Sciatic nerve (tissue), 2 donors: ENCODE results near the gene RRBP1. TPM values are rescaled to one million over a fixed set of nuclear protein-coding genes. Genes with fewer than 3 reads are reported as not detected.

Source experiments
- ATAC-seq: fragments of 200-7000 bp; cut with Tn5 transposase; one replicate; pipeline ENCODE4 v1.9.1; 2020; ENCODE audit warnings: mild to moderate bottlenecking, moderate library complexity
- DNase-seq: peaks from one replicate; pipeline ENCODE4 v3.0.0-alpha.2; 2020; ENCODE audit warnings: low spot score
- intact Hi-C: fragments of 100-400 bp; cut with DNase I; formaldehyde crosslinking; loops from one replicate; pipeline ENCODE4 v1.14.2; 2022
- total RNA-seq: library from RNA; stranded (reverse); fragmentation: NEBNext Ultra II Directional; extraction: Animal tissue kit (Norgen Biotek cat#: 25700); gene quantifications from one replicate; pipeline ENCODE4 v1.2.1, GENCODE V29; 2021
- donor health status: DM: no; HTN: no; CAD: no.
- donor health status: DM: no; HTN: no; CAD: no.

RRBP1 gene
- total RNA-seq, 1 donor from 2014 or later: 163 TPM

DNA sequence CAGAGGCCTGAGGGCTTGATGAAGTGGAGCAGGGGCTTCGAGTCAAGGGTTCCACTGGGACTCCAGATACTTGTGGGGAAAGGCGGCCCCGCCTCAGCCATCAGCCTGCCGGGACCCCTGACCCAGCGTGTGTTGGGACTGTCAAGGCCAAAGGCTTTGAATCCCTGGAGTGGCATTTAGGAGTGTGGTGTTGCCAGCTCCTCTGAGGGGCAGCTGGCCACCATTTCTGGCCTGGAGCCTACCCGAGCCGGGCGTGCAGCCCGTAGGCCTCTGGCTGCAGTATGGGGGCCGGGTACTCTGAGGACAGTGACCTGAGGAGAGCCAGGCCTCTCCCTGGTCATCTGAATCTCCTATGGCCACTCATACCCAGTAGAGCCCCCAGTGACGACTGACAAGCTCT, 40.0 kb downstream of the RRBP1 start:
- intact Hi-C loops: no loop called here
- ATAC-seq: no peak
- DNase-seq: no peak

DNA sequence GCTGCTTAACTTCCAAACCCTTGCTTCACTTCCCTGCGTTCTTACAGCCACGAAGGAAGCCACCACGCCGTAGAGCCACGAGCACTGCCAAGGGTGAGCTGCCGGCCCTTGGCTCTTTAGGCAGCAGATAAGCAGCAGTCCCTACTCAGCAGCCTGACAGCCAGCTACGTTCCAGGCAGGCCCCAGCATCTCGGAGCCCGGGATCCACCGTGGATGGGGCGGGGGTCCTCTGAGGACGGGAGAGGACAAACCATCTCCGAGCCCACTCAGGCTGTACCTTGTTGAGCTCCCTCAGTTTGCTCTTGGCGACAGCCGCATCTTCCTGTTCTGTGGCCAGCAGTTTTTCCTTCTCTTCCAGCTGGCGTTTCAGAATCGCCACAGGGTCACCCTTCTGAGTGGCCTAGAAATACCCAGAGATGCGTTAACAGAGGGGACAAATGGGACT, 40.5 kb downstream of the RRBP1 start:
- DNase-seq (no peak), ATAC-seq (no peak)
- intact Hi-C loops: no loop called here

DNA sequence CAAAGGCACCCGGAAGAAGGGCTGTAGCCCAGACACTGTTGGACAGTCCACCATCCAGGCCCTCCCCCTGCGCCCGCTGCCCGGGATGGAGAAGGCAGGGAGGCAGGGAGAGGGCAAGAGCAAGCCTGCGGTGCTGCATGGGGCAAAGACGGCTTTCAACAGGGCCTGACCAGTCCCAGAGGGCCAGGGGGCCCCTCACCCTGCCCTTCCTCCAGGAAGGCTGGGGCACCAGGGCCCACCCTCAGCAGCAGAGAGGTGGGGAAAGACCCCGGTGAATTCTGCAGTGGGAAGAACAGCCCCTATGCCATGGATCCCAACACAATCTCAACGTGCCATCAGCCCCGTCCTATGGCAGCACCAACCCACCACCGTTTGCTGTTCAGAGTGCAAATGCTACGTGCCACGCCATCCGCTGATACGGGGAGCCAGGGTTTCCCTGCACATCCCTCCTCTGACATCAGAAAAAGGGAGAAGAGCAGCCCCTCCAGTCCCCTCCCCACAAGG, 41.1 kb downstream of the RRBP1 start:
- intact Hi-C loops: no loop called here
- ATAC-seq (no peak), DNase-seq (no peak)

DNA sequence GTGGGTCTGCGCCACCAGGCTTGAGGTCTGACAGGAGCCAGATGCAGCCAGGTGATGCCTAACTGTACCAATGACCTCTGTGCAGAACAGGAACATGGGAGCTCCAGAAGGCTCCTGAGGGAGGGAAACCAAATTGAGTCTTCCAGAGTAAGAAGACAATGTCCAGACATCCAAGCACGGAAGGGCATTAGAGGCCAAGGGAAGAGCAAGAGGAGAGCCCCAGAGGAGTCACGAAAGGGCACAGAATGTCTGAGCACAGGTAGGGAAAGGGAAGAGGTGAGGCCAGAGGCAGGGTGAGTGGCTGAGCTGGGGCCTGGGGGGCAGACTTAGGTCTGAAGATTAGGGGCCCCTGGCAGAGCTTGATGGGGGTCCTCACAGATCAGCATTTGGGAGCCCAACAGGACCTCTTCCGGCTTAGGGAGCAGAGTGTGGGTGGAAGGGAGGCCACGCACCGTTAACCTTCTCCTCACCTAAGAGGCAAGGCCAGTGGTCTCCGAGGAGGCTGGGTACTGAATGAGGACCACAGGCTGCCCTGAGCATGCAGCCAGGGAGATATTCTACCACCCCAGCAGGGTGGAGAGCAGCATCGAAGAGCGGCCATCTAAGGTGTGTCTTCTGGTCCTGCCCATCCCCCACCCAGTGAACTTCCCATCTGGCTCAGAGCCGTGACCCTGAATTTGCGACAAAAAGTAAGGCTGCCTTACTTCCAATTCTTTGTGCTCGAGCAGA, 41.7 kb downstream of the RRBP1 start:
- ATAC-seq: no peak
- intact Hi-C loops: no loop called here
- no peak for DNase-seq

DNA sequence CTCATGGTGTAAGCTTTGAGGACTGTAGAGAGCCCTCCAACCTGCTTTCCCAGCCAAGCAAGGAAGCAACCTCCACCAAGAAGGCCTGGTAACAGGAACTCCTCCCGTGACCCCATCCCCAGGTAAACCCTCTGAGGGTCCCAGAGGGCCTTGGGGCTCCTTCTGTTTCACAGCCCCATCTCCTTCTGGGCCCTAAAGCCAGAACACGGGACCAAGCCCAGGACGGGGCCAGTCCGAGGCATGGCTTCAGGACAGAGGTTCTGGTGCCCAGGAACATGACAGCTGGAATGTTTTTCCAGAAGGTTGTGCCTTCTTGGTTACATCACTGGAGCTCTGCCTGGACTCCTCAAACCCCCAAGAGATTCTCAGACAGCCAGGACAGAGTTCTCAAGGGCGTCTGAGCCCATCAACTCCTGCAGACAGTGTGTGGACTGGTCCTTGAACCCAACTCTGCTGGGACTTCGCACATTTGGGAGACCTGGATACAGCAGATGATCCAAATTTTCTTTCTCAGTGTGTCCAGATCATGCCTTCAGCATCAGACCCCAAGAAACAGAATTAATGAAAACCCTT, 43.1 kb downstream of the RRBP1 start:
- ATAC-seq (no peak), DNase-seq (no peak)
- intact Hi-C loops: no loop called here

DNA sequence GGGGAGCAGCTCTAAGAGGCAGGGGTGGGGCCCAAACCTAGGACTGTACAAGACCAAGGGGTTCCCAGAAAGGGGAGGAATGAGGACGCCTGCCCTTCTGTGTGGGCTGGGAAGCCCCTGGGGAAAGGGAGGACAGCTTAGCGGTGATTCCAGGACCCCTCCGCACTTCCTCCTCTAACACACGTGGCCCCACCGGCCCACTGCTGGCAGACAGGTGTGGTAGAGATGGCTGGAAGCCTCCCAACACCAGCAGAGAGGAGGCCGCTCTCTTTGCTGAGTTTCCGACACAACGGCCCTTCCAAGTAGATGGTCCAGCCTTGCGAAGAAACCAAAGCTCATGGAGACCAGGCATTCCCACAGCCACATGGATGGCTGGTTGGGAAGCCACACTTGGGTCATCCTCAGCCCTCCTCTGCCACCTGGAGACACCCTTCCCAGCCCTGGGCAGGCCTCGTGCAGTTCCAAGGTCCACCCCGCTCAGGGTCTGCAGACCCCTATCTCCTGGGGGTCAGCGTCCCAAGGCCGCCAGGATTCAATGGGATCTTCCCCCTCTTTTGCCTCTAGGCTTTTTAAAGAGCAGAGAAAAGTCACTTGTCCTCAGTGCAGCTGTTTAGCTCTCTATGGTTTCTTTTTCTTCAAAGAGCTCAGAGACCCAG, 43.9 kb downstream of the RRBP1 start:
- DNase-seq: no peak
- intact Hi-C loops: no loop called here
- no peak for ATAC-seq

DNA sequence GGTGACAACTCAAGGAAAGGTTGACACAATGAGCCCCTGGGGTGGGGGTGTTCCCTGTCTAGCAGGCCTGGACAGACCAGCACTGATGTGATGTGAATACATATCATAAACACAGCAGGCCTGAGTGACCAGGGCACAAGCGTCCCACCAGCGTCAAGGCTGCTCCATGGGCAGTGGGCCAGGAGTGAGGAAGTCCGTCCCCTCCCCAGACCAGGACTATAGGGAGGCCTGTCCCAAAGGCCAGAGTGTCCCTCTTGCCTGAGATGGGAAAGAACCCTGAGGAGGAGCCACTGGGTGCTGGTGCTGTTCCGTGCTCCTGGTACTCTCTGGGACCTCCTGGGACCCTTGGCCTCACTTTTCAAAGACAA, 44.6 kb downstream of the RRBP1 start:
- intact Hi-C loops: no loop called here
- no peak for DNase-seq
- ATAC-seq: no peak

DNA sequence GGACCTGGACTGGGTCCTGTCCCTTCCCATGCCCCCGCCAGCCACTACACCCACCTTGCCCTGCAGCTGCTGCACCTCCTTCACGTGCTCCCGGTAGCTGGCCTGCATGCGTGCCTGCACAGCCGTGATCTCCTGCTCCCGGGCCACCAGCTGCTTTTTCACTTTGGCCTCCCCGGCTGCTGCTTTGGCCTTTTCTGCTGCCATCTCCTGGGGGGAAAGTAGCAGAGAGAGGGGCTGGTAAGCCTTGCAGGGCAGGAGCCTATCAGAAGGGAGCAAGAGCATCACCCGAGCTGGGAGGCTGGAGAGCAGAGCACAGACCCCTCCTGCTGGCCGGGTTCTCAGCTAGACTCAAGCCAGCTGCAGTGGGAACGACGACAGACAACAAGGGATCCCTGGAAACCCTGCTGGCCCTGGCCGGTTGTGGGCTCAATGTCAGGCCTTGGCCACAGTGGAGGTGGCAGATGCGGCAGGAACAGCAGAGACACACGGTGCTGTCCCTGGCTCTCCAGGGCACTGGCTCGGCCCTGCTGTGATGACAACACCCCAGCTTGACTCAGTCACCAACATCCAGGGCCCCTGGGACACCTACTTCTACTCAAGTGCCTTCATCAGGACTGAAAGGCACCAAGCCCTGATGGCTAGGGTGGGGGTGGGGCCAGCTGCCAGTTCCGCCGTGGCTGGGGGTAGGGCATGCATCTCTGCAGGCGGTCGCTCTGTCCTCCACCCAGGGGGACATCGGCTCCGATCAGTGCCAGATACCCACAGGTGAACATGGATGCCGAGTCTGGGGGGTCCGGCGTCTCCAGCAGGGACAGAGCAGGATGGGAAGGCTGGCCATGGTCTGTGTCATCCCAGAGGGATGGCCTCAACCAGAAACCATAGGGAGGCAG, 45.3 kb downstream of the RRBP1 start:
- ATAC-seq (peak; percentile 52), DNase-seq (no peak)
- intact Hi-C loops: no loop called here

DNA sequence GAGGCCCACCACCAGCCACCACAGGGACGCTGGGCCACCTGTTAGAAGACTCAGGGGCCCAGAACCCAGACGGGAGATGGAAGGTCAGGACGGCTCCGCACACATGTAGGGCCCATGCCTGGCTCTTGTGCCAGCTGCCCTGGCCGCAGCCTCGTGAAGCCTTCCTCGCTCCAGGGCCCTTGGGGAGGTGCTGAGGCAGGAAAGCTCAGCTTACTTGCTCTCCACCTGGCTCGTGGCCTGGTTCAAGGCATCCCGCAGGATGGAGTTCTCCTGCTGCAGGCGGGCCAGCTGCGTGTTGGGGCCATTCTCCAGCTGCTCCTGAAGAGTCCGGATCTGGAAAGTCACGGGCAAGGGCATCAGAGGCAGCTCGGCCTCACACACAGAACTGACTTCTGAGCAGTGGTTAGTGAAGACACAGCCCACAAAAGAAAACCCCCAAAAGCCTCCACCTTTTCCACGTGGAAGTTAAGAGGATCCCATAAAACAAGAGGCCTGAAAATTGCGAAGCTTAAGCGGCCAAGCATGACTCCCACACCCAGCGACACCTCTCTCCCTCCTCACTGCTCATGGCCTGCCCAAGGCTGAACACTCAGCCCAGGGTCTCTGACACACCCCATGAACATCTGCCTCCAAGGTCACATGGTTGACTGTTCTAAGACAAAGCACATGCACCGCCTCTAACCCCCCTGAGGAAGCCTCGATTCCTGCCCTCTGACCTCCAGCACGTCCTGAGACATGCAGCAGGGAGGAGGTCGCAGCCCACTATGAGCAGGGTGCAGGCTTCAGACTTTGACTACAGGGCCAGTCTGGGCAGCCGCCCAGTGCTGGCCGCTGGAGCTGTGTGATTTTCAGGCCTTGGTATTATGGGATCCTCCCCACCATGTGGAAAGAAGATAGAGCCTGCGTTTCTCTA, 46.5 kb downstream of the RRBP1 start:
- intact Hi-C loops: no loop called here
- peak; percentile 62 for ATAC-seq
- DNase-seq: no peak

DNA sequence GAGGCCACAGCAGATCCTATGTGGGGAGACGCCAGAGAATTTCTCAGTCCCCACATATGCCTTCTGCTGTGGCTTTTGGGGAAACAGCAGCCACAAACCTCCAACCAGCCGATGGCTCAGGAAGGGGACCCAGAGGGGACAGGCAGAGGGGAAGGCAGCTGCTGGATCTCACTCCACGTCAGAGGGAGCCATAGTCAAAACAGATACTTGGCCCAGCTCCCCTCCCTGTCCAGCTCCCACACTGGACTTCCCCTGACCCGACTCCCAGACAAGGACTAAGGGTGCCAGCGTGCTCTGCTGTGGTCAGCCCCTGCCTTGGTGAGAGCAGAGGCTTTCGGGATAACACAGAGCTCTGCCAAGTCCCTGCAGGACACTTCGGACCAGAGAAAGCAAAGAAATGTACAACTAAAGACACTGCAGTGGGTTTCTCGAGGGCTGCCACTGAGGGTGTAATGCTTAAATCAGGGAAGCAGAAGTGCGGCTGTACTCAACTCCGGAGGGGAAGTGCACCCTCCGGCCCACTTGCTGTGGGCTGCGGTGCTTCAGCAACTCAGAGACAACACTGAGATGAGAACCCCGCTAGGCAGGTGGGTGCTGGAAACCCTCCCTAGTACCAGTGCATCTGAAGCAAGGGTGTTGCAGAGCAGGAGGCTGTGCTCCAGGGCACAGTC, 47.2 kb downstream of the RRBP1 start:
- no peak for DNase-seq
- intact Hi-C loops: no loop called here
- peak; percentile 72 for ATAC-seq

DNA sequence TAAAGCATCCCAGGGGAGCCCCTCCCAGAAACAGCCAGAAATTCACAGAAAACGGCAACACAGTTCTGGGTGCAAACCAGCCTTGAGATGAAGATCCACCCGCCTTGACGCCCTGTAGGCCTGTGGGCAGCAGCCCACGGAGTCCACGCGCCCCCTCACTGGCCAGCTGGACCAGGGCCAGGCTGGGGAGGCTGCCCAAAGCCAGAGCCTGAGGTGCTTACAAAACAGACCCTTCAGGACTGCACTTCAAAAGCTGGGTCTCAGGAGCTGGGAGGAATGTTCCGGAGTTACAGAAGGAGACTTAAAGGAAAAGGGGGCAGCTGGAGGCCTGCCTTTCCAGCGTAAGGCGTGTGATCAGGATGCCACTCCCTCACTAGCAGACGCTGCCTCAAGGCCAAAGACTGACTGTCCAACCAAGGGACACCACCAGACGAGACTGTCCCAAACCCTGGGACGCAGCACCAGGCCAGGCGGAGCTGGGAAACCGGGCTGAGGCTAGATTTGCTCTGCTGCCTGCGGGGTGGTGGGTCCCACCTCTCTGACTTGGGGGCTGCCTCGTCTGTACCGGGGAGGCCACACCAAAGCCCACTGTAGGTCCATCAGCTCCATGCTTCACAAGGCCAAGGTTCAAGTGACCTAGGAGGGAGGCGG, 48.1 kb downstream of the RRBP1 start:
- ATAC-seq: no peak
- DNase-seq: no peak
- intact Hi-C loops: no loop called here

DNA sequence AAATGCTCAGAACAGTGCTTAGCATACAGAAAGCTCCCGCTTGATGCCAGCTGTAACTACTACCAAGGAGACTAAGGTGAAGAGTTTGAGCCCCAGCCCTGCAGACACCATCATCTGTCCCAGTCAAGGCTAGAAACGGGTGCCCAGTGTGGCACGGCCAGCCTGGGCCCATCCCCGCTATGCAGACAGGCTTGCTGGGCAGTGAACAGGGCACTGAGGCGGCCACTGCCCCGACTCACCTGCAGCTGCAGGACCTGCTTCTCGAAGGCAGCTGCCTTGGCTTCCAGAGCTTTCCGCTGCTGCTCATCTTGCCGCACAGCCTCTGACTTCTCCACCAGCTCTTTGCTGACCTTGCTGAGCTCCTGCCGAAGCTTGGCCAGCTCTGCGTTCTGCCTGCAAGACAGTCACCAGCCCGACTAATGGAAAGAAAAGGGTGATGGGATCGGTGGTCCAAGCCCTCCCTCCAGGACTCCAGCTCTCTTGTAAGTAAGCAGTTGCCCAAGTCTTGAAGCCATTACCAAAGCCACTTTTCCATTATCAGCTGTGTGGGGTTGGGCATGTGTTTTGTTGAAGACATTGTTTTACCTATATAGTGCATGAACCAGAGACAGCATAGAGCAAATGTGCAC, 48.7 kb downstream of the RRBP1 start:
- DNase-seq (no peak), ATAC-seq (no peak)
- intact Hi-C loops: no loop called here

DNA sequence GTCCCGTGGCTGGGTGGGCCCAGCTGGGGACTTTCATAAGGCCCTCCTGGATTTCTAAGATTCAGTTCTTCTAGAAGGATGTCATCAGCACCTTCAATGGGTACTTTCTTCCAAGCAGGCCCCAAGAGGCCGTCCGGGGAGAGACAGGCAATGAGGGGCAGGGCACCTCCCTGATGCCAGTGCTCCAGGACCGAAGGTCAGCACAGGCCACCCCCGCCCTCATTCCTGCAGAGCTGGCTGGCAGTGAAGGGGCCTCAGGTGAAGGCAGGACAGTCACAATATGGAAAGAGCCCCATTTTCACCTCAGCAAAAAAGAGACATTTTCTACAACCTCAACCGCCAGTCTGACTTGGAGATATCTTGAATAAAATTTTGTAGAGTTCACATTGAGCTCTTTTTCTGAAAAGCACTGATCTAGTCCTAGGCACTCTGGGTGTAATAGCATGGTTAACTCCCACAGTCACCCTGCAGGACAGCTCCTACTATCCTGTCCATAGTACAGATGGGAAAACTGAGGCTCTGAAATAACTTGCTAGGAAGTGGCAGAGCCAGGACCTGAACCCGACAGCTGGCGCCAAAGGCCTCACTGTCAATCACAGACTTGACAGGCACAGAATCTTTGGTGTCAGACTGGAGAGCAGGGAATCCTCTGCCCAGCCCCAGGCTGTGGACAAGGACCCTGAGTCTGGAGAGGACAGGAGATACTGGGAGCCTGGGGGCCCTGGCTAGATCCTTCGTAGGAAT, 50.3 kb downstream of the RRBP1 start:
- DNase-seq: no peak
- intact Hi-C loops: no loop called here
- no peak for ATAC-seq

DNA sequence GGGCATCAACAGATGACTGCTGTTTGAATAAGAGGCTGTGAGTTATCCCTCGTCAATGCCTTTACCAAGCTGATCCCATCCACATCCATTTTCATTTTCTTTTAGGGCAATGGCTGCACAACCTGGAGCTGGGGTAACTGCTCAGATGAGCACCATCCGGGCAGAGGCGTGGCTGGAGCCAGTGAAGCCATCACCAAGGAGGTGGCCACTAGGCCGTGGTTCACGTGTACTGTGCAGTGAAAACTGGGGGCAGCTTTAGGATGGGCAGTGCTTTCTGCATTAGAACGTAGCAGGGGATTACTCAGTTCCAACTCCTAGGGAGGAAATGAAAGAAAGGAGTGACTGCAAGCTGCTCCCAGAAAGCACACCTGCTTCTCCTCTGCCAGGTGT, 51.2 kb downstream of the RRBP1 start:
- intact Hi-C loops: no loop called here
- DNase-seq: no peak
- ATAC-seq: no peak

DNA sequence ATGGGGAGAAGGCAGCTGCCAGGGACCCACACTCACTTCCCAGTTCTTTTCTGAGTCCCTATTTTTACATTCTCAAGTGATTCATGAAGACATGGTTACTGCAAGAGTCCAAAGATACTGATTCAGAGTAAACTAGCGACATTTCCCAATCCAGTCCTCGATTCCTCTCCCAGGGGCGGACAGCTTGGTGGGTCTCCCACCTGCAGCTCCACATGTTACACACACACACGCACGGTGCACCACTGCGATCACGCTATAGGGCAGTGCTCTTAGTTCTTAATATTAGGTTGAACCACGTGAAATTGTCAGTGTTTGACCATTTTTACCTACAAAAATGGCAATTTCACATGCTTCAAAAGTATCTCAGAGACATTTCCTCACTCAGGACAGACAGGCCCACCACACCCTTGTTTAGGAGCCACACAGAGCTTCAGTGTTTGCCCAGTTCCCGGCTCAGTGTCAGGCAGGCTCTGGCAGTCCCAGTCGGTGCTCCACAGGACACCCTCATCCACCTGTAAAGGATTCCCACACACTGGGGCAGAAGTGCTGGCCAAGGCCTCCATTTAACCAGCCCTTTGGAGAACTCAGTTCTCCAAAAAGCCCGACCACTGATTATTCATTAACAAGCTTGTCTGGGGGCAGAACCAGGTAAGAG, 51.8 kb downstream of the RRBP1 start:
- DNase-seq: no peak
- ATAC-seq: no peak
- intact Hi-C loops: no loop called here

DNA sequence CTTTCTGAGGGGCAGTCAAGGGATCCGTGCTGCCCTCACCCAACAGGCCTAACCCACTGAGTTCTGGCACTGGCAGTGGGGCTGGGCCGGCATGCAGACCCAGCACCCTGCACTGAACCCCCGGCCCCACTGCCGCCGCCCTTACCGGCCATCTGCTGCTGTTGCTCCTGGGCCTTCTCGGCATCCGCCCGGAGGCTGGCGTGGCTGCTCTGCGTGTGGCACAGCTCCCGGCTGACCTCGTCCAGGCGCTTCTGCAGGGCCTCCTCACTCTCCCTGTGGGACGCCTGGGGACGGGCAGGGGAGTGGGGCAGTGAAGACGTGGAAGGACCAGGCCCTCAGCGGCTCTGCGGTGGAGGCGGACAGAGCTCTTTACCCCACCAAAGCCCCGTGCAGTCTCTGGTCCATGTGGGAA, 52.4 kb downstream of the RRBP1 start:
- ATAC-seq: no peak
- no peak for DNase-seq
- intact Hi-C loops: no loop called here
